ENCODE results near the gene NOXA1. TPM values are rescaled to one million over a fixed set of nuclear protein-coding genes. Genes with fewer than 3 reads are reported as not detected.
"Not testable (repeated sequence)": the region's sequence is repeated elsewhere in the genome, so short reads cannot be mapped to it uniquely, and the experiment has no call there.

NOXA1 gene
- total RNA-seq, 1 donor from 2014 or later = 2.2 TPM

- intact Hi-C loops (cut with DNase I) = loop anchor here (5.0 kb wide), 1 partner anchor 34 kb away; no protein-coding TSS in a partner anchor
- ATAC-seq; DNase-seq (ENCODE audit: missing footprints): not testable (repeated sequence)
Measured at GRCh38 chr9:137386507-137387113, 36.6 kb upstream of the NOXA1 start.

DNA sequence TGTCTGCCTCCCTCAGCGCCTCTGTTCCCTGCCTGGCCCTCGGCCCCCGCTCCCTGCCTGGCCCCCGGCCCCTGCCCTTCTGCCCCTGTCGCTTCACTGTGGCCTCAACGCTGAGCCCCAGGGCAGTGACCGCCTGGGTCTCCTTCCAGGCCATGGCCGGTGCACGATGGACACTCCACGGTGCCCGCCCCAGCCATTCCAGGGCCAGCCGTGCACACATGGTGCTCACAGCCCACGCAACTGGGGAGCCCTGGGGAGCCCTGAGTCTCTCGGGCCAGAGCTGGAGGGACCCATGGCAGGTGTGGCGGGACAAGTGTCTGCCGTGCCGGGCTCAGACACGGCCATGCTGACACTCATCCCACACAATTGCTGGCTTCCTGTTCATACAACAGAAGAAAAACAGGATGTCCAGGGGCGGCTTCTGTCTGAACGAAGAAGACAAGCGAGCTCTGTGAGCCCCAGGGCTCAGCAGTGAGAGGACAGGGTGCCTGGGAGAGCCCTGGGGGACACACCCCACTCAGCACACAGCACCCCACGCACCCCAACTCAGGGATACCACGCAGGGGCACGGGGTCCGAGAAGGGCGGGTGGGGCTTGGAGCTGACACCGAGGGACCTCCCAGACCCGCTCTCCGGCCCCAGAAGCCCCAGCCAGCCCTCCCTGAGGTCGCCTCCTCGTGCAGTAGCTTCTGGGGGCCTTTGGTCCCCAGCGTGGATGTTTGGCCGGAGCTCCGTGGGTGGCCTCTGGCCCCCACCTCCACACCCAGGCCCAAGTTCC is 35.9 kb upstream of the NOXA1 start:
- no peak for DNase-seq (ENCODE audit: missing footprints)
- no peak for ATAC-seq
- intact Hi-C loops (cut with DNase I) = loop anchor here (5.0 kb wide), 1 partner anchor 35 kb away; no protein-coding TSS in a partner anchor

DNA sequence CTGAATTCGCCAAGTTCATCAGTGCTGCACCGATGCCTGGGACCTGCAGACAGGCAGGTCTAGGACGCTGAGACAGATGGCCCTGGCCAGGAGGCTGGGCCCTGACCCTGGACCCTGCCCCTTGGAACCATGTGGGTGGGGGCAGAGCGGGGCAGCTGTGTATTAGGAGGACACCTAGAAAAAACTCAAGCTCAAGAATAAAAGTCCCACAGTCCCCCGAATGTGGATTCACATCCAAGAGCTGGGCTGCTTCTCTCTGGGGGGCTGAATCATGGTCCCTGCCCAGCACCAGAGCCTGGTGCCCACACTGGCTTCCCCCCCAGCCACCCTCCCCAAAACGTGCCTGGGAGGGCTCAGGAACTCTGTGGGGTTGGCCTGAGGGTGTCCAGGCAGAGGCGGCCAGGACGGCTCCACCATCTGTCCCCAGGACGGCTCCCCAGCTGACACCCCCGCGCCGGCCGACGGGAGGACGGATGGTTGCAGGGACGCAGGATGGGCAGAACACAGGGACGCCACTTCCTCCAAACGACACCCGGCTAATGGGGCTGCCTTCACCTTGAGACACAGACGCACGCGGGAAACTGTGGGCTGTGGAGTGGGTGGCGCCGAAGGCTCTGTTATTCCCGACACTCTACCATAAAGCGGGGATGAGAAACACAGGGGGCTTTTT is 35.2 kb upstream of the NOXA1 start:
- ATAC-seq (no peak), DNase-seq (ENCODE audit: missing footprints) (no peak)
- intact Hi-C loops (cut with DNase I) = loop anchor here (5.0 kb wide), 1 partner anchor 36 kb away; no protein-coding TSS in a partner anchor

DNA sequence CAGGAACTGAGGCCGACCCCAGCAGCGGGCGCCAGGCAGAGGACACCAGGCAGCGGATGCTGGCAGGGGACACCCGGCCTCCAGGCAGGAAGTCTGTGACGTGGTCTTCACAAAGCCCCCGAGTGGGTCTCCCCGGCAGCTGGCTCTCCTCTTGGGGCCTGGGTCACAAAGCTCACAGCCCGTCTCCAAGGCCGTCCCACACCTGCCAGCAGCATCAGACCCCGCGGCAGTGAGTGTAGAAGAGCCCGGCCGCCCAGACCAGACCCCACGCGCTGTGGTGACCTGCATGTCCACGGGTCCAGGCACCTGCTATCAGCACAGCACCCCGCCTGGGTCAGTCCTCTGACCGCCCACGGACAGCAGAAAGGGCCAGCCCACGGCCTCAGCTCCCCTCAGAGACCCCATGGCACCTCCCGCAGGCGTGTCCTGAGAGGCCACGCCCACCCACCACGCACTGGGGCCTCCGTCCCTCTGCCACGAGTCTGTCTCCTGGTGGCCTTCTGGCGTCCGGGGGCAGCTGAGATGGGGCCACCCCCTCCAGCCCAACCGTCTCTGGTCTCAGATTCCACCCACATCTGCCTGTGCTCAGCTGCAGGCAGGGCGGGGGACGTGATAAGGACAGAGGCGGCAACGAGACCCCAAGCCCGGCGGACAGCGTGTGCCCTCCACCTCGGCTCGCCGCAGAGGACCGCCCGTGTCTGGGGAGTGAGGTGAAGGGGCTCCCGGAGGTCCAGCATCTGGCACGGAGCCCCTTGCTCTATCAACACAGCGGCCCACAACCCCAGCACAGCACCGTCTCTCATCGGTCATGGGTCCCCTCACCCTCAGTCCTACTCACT is 34.4 kb upstream of the NOXA1 start:
- intact Hi-C loops (cut with DNase I) = loop anchor here (5.0 kb wide), 1 partner anchor 37 kb away; no protein-coding TSS in a partner anchor
- DNase-seq (ENCODE audit: missing footprints) = no peak
- no peak for ATAC-seq

DNA sequence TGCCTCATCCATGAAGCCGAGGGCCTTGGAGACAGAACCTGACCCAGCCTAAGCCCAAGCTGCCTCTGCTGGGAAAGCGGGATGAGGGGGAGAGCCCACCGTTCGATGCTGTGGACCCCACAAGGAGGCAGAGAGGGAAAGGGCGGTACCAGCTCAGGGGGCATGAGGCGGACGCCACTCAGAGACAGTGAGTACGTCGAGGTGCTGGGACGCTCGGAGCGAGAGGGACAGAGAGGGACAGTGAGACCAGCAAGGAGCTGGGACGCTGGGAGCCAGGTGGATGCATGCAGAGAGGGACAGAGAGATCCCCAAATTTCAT is 33.8 kb upstream of the NOXA1 start:
- DNase-seq (ENCODE audit: missing footprints) (no peak), ATAC-seq (no peak)
- intact Hi-C loops (cut with DNase I) = loop anchor here (5.0 kb wide), 1 partner anchor 37 kb away; no protein-coding TSS in a partner anchor

- intact Hi-C loops (cut with DNase I) = no loop called here
- ATAC-seq (no peak), DNase-seq (ENCODE audit: missing footprints) (no peak)
Measured at GRCh38 chr9:137390553-137391410, 32.4 kb upstream of the NOXA1 start.

DNA sequence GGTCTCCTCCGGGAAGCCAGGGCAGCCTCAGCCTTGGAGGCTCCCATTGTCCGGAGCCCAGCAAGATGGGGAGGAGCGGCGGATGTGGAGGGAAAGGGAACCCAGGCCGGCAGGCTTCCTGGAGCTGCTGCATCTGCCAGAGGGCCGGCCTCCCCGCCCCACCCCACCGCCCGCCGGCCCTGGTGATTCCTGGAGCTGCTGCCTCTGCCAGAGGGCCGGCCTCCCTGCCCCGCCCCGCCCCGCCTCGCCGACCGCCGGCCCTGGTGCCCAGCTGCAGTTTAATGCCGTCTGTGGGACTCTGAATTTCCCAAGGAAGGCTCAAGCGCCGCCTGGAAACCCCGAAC is 31.8 kb upstream of the NOXA1 start:
- ATAC-seq (no peak), DNase-seq (ENCODE audit: missing footprints) (peak; percentile 72)
- intact Hi-C loops (cut with DNase I) = no loop called here

- DNase-seq (ENCODE audit: missing footprints) (no peak), ATAC-seq (no peak)
Measured at GRCh38 chr9:137392232-137393007, 30.8 kb upstream of the NOXA1 start.

DNA sequence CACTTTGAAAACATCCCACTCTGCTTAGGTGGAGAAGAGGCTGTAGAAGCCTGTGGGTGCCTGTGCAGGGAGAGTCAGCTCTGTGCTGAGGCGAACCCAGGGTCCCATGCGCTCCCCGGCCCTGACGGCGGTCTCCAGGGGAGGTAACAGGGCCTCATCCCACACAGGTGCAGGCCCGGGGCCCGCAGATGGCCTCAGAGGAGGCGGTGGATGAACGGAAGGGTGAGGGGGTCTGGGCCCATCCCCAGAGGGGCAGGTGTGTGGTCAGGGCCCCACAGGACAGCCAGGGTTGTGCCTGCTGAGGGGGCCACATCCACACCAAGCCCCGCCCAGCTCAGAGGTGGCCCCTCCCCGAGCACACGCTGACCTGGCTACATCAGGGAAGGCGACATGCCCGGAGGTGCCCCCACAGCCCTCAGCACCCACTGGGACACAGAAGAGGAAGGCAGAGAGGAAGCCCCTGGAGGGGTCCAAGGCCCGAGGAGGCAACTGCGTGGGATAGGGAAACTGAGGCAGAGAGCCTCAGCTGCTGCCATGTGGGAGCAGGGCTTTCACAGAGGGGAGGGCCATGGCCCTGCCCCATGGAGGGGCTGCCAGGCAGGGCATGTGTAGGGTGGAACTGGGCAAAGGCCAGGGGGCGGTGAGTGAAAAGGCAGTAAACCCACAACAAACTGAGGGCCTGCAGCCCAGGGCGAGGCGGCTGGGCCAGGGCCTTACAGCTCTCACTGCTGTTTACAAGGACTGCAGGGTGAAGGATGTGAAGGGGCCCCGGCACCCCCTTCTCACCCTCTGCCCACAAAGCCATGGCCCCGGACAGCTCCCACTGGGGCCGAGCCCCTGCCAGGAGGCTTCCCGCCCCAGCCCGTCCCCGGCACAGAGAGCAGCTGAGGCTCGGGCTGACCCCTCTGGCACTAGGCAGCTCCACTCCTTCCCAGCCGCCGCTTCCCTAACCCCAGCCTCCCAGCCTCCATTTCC is 29.7 kb upstream of the NOXA1 start:
- no peak for ATAC-seq
- DNase-seq (ENCODE audit: missing footprints) = no peak
- intact Hi-C loops (cut with DNase I) = no loop called here

More at GRCh38 chr9:137392232-137393007, 30.8 kb upstream of the NOXA1 start:
- intact Hi-C loops (cut with DNase I) = no loop called here

DNA sequence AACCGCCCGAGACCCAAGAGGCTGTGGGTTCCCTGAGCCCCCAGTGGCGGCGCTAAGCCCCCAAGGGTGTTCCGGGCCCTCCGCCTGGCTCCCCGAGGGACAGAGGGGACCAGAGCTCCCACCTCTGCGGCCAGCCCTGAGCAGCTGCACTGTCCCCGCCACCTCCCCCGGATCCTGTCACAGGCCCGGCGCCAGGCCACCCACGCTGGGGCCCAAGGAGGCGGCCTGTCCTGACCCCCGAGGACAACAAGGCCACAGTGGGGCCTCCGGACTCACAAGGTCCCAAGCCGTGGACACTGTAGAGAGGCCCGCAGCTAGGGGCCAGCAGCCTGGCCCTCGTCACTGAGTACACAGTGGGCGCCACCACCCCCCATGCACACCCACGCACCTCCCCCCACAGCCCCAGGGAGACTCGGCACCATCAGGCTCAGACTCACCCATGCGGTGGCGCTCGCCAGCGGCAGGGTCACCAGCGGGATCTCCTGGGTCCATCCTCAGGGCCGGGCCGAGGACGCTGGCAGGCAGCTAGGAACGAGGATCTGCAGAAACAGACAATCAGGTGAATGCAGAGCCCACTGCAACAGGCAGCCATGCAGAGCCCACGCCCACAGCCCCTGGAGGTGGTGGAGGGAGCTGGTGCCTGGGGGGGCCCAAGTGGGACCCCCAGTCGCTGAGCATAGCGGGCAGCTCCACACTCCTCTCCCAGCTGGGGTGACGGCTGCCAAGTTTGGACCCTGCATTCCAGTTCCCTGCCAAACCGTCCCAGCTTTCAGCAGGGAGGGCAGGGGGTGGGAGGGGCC is 28.1 kb upstream of the NOXA1 start:
- intact Hi-C loops (cut with DNase I) = no loop called here
- no peak for DNase-seq (ENCODE audit: missing footprints)
- peak; percentile 20 for ATAC-seq

DNA sequence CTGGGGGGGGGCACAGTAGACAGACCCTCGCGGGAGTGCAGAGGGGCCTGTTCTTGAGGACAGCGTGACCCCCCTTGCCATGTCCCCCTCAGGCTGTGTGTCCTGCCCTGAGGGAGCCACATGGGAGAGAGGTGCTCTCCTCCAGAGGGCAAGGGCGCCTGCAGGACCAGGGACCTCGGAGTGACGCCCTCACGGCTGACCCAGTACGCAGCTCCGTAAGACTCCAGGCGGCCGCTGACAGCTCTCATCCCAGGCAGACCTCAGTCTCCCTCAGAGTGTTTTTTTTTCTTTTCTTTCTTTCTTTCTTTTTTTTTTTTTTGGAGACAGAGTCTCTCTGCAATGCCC is 27.6 kb upstream of the NOXA1 start:
- intact Hi-C loops (cut with DNase I) = no loop called here
- DNase-seq (ENCODE audit: missing footprints) (no peak), ATAC-seq (no peak)

GRCh38 chr9:137396227-137396626 is 27.0 kb upstream of the NOXA1 start:
- ATAC-seq (no peak), DNase-seq (ENCODE audit: missing footprints) (no peak)
- intact Hi-C loops (cut with DNase I) = no loop called here

DNA sequence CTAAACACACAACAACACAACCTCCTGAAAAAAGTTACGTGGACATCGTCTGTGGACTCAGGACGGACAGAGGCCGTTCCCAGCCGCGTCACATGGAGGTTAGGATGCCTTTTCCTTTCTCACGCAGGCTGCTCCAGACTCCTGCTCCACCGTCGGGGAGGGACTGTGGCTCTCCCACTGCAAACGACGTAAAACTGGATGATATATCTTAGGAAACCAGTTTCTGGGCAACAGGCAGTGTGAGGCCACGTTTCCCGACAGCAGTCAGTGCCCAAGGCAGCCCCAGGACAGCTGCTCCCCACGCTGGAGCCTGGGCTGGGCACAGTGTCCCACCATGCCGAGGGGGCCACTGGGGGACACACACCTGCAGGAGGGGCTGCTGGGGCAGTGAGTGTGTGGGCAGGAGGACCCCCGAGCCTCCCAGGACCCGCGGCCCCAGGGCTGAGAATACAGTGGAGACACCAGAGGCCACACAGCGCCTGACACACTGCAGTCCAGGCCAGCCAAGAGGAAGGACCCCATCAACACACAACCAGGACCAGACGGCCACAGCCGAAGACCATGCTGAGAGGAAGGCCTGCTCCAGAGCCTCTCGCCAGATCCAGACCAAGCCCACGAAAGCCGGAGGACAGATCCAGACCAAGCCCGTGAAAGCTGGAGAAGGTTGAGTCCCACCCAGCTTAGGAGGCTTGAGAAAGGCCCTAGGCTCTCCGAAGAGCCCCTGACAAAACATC is 26.4 kb upstream of the NOXA1 start:
- no peak for DNase-seq (ENCODE audit: missing footprints)
- no peak for ATAC-seq
- intact Hi-C loops (cut with DNase I) = no loop called here

DNA sequence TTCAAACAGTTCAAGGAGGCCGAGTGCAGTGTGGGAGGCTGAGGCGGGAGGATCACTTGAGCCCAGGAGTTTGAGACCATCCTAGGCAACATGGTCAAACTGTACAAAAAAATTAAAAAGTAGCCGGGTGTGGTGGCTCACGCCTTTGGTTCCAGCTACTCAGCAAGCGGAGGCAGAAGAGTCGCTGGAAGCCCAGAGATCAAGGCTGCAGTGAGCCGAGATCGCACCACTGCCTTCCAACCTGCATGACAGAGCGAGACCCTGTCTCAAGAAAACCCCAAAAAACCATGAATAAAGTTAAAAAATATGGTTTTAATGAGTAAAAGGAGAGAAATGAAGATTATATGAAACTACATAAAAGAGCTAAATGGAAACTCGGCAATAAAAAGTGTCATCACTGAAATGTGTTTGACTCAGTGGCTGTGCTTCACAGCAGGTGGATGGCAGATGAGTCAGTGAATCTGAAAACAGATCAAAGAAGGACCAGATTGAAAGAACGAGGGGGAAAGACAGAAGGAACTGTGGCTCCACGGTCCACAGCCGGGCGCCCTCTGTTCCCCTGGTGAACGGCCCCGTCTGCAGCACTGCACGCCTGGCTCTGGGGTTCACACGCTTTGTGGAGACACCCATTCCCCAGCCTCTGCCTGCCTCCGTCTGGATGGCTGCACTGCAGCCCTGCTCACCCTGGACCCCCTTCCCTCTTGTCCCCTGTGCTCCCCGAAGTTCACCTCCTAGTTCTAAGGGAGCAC is 25.3 kb upstream of the NOXA1 start:
- ATAC-seq (no peak), DNase-seq (ENCODE audit: missing footprints) (no peak)
- intact Hi-C loops (cut with DNase I) = no loop called here
